GM21723 (cell line): Measurements from ENCODE around the gene PRPF39.

Source experiments
- ATAC-seq: cut with Tn5 transposase; IDR thresholded peaks from one replicate; pipeline ENCODE4 v1.9.1; 2021; ENCODE audit warnings: mild to moderate bottlenecking, moderate library complexity; ENCODE audit not compliant: unreplicated experiment

PRPF39 gene, protein sequence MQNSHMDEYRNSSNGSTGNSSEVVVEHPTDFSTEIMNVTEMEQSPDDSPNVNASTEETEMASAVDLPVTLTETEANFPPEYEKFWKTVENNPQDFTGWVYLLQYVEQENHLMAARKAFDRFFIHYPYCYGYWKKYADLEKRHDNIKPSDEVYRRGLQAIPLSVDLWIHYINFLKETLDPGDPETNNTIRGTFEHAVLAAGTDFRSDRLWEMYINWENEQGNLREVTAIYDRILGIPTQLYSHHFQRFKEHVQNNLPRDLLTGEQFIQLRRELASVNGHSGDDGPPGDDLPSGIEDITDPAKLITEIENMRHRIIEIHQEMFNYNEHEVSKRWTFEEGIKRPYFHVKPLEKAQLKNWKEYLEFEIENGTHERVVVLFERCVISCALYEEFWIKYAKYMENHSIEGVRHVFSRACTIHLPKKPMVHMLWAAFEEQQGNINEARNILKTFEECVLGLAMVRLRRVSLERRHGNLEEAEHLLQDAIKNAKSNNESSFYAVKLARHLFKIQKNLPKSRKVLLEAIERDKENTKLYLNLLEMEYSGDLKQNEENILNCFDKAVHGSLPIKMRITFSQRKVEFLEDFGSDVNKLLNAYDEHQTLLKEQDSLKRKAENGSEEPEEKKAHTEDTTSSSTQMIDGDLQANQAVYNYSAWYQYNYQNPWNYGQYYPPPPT

DNA sequence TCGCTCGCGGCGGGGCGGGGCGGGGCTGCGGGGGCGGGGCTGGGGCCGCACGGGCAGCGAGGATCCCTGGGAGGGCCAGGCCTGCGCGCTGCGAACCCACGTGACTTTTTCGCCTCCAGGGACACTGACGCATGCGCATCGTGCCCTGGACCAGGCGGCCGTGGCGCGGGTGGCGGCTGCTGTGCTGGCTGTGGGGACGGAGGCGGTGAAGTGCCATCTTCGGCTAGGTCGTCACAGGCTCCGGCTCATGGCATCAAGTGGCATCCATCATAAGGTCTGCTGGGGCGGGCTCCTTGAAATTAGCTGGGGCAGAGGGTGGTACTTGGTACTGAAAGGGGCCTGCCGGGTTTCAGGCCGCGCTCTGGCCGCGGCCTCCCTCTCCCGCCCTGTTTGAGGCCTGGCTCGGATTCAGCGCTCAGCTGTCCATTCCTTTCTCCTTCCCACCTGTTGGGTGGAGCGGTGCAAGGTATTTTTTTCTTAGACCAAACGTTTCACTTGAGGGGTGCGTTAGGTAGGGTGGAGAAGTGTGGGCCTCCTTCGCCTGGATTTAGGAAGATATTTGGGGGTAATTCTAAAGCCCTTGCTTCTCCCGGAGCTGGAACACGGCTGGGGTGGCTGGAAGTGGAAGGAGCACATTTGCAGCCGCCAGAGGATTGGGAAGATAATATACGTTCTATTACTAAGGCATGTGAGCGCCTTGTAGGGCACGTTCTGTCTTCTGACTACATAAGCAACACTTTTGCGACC lies at the start of gene PRPF39:
Gene PRPF39 (plus strand): TSS at position 141 of the 747 bp plus-strand sequence. CDS start 11,124 bp downstream, outside the sequence.
- ATAC-seq = peak; percentile 83

DNA sequence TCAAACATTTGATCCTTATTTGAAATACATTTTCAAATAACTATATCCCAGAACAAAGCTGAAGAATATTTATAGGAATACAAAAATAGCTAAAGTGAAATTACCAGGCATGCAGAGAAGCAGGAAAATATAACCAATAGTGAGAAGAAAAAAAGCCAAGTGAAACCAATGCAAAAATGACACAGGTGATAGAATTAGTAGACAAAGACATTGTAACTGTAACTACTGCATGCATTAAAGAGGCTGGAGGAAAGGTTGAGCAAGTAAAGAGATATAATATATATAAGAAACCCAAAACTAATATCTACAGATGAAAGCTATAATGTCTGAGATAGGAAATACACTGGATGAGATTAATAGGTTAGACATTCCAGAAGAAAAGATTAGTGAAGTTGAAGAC lies 49.2 kb upstream of the PRPF39 start:
- no peak for ATAC-seq

DNA sequence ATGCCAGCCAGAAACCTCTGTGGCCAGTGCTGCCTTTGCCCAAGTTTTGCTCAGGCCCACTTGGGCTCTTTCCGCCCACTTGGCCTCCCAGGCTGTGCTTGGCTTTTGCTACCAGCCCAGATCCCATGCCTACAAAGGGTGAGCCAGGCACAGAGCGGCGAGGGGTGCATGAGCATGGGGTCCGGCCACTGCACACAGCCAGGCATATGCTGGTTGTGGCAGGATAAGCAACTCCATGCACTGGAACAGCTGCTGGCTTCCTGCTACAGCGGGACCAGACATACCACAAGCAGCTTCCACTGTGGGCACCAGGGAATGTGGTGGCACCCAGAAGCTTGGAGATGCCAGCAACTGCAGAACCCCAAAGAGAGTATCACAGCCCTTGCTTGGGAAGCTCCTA lies 45.7 kb upstream of the PRPF39 start:
- no peak for ATAC-seq

DNA sequence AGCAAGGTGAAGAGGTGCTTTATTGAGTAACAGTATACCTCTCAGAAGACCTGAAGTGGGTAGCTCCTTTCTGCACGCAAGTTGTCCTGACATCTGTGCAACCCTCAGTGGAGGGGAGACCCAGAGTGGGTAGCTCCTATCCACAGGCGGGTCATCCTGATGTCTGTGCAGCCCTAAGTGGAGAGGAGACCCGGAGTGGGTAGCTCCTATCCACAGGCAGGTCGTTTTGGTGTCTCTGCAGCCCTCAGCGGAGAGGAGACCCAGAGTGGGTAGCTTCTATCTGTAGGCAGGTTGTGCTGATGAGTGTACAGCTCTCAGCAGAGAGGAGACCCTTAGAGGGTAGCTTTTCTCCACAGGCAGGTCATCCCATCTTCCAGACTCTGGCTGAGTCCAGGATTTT lies 45.1 kb upstream of the PRPF39 start:
- ATAC-seq = no peak

DNA sequence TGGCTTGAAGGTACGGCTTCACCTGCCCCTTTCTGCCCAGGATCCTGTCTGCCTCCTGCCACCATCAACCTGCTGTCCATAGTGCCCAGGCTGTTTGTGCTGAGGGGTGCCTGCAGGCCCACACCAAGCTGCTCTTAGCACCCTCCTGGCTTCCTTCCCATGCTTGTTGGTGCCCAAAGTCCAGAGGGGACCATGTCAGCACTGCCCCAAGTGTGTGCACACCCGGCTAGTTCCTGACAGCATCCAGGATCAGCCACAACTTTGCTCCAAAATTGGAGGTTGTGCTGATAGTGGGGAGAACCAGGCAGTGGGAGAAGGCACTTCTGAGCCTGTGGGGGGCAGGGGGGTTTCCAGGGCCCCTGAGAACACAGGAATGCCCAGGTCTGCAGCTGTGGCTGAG lies 44.5 kb upstream of the PRPF39 start:
- ATAC-seq = no peak

DNA sequence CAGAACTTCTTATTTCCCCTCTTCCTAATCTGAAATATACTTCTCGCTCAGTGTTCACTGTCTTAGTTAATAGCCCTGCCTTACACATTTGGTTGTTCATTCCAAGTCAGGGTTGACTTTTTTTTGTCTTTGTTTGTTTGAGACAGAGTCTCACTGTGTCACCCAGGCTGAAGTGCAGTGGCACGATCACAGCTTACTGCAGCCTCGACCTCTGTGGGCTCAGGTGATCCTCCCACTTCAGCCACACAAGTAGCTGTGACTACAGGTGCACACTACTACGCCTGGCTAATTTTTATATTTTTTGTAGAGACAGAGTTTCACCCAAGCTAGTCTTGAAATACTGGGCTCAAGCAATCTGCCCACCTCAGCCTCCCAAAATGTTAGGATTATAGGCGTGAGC lies 42.3 kb upstream of the PRPF39 start:
- ATAC-seq = no peak

DNA sequence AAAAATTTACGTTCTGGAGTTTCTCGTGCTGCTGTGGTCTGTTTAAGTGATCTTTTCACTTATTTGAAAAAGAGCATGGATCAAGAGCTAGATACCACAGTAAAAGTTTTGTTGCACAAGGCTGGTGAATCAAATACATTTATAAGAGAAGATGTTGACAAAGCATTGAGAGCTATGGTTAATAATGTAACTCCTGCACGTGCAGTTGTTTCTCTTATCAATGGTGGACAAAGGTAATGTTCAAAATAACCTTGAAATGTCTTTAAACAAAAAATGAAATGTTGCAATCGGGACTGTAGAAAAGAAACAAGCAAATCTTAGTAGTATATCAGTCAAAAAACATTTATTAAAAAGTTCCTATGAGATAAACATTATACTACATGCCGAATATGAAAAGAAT lies 39.3 kb upstream of the PRPF39 start:
- ATAC-seq = no peak

DNA sequence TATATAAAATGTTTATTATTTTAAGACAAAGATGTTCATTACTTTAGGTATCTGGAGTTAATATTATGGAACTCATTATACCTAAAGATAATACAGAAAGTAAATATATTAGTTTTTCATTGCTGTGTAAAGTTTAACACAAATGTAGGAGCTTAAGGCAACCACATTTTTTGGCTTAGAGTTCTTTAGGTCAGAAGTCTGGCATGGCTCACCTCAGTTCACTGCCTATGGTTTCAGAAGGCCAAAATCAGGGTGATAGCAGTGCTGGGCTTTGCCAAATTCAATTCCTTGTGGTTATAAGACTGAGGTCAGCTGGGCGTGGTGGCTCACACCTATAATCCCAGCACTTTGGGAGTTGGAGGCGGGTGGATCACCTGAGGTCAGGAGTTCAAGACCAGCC lies 35.5 kb upstream of the PRPF39 start:
- no peak for ATAC-seq

DNA sequence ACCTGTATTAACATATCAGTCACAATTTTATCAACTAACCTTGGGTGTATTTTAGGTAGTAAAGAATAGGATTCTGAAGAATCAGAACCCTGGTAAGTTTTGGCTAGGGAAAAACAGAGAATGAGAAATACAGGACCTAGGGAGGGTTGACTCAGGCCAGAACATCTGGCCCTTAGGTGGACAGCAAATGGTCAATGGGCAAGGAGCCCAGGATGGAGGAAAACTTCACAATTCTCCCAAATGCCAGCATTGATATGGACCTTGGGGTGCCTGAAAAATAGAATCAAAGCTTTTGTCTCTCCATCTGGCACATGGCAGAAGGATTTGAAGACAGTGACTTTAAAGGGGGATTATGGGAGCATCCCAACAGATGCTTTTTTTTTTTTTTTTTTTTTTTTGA lies 32.7 kb upstream of the PRPF39 start:
- ATAC-seq = no peak

DNA sequence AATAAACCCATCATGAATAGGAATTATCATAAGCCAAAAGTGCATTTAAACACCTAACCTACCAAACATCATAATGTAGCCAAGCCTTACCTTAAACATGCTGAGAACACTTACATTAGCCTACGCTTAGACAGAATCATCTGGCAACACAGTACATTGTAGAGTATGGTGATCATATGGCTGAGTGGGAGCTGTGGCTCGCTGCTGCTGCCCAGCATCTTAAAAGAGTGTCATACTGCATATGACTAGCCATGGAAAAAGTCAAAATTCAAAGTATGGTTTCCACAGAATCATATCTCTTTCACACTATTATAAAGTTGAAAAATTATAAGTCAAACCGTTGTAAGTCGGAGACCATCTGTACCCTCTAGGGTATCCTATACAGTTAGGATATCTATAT lies 32.0 kb upstream of the PRPF39 start:
- ATAC-seq = no peak

DNA sequence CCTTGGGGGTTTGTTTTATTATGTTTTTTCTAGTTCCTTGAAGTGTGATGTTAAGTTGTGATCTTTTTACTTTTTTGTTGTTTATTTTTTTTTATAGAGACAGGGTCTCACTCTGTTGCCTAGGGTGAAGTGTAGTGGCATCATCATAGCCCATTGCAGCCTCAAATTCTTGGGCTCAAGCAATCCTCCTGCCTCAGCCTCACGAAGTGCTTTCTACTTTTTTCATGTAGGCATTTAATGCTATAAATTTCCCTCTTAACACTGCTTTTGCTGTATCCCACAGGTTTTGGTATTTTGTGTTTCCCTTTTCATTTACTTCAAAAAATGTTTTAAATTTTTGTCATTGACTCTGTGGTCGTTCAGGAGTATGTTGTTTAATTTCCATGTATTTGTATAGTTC lies 26.6 kb upstream of the PRPF39 start:
- ATAC-seq = no peak

DNA sequence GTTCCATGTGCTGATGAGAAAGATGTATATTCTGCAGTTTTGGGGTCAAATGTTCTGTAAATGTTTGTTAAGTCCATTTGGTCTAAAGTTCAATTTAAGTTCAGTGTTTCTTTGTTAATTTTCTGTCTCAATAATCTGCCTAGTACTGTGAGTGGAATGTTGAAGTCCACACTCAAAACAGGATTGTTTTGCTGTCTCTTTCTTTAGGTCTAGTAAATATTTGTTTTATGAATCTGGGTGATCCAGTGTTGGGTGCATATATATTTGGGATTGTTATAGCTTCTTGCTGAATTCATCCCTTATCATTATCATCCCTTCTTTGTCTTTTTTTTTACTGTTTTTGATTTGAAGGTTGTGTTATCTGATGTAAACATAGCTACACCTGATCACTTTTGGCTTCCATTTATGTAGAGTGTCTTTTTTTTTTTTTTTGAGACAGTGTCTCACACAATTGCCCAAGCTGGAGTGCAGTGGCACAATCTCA lies 26.0 kb upstream of the PRPF39 start:
- ATAC-seq = no peak

DNA sequence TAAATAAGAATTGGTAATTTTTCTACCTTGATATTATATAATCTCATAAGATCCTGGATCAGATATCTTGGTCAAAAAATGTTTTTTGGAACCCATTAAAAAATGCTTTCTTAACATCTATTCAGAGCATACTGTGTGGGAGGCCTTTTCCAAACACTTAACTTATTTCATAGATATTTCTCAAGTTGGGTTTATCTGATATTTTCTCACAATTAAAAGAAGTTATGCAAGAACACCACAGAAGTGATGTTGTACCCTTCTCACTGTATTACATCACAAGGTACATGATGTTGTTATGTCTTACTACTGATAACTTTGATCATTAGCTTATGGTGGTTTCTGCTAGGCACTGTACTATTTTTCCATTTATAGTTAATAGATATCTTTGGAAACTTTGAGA lies 23.4 kb upstream of the PRPF39 start:
- no peak for ATAC-seq

DNA sequence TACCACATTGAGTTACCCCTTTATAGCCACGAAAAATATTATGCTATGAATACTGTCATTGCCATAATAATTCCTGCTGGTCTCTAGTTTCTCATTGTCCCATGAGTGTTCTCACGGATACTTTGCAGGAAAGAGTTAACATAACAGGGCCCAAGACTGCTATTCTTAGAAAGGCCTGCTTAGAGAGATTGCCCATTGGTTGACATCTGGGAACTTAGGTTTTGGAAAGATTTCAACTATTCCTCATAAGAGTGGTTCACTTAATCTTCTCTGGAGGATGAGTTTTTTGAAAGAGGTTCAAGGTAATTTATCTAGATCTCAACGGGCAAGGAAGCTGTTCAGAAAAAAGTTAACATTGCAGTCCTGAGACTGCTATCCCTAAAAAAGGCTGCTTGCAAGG lies 18.4 kb upstream of the PRPF39 start:
- no peak for ATAC-seq

DNA sequence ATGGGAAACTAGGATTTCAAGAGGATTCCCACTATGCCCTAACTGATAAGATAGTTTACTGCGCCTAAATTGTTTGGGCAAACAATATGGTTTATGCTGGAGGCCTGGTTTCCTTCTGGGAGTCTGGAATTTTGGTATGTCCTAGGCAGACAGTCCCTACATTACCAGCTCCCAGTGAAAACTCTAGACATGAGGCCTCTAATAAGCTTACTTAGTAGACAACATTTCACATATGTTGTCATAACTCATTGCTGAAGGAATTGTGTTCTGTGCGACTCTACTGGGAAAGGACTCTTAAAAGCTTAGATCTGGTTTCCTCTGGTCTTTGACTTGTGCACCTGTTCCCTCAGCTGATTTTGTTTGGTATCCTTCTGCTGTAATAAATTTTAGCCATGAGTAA lies 18.0 kb upstream of the PRPF39 start:
- ATAC-seq = no peak

DNA sequence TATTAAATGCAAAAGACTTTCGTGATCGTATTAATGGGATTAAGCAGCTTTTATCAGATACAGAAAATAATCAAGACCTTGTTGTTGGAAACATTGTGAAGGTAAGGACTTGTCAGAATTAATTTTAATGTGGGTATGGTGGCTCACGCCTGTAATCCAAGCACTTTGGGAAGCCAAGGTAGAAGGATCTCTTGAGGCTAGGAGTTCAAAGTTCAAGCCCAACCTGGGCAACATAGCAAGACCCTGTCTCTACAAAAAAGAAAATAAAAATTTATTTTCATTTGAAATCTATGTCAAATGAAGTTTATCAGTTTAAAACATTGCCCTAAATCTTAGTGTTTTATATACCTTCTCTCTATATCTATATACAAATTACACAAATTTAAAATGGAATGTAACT lies 17.2 kb upstream of the PRPF39 start:
- no peak for ATAC-seq

DNA sequence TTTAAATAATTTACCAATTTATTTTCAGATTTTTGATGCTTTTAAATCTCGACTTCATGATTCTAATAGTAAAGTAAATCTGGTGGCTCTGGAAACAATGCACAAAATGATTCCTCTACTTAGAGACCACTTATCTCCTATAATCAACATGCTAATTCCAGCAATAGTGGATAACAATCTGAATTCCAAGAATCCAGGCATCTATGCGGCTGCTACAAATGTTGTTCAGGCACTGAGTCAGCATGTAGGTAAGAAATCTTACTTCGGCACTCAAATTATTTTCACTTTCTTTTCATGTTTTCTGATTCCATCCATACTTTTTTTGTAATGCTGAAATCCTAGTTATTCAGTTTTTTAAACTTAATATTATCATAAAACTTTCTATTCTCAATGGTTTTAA lies 15.5 kb upstream of the PRPF39 start:
- no peak for ATAC-seq

DNA sequence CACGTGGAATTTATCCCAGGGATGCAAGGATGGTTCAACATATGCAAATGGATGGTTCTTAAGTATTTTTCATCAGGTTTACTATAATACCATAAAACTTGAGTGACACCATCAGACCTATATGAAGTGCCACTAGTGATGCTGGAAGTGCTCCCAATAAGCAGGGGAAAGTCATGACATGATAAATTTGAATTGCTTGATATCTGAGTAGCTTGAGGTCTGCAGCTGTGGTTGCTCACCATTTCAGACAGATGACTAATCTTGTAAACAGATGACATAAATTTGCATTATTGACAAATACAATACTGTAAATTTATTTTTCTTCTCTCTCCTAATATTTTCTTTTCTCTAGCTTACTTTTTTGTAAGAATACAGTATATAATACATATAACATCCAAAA lies 13.7 kb upstream of the PRPF39 start:
- ATAC-seq = no peak

DNA sequence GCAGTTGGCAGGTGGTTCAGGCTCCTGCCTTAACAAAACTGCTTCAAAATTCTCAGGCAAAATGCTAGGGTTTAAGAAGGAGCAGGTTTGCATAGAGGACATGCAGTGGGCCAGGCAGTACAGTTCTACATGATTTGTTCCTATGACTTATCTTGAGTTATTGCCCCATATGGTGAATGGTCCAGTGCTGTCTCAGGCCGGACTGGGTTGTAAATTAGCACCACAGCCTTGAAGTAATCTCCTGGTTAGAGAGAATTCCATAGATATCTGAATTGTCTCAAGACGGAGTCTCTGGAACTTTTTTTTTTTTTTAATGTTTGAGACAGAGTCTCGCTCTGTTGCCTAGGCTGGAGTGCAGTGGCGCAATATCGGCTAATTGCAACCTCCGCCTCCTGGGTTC lies 11.8 kb upstream of the PRPF39 start:
- no peak for ATAC-seq

DNA sequence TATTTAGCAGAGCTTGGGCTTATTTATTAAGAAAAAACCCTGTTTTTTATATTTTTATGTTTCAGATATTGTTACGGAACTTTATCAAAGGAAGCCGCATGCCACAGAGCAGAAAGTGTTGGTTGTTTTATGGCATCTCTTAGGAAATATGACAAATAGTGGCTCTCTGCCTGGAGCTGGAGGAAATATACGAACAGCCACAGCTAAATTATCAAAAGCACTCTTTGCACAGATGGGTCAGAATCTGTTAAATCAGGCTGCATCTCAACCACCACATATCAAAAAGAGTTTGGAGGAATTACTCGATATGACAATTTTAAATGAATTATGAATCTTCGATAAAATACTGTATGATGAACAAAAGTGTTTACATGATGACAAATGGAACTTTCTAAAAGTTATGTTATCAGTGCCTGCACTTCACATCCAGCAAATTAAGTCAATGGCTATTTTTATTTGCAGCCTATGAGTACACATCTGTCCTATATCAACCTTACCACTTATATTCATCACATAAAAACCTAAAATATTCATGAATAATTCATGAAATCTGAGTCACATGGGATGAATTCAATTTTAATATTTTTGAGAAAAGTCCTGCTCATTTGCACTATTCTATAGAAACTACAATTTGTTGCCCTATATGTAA lies 10.6 kb upstream of the PRPF39 start:
- no peak for ATAC-seq

DNA sequence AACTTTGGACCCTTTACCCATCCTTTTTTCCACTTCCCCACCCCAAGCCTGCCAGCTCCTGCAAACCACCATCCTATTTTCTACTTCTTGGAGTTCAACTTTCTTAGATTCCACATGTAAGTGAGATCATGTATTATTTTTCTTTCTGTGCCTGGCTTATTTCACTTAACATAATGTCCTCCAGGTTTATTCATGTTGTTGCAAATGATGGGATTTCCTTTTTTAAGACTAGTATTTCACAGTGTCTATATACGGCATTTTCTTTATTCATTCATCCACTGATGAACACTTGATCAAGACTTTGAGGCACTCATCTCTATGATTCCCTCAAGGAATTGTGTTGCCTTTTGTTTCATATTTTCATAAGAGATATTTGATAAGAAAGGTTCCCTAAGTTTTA lies 5.6 kb upstream of the PRPF39 start:
- ATAC-seq = no peak
